Naive thymus-derived CD4-positive, alpha-beta T cell (primary cell): ENCODE results near the gene BLOC1S6. TPM values are rescaled to one million over a fixed set of nuclear protein-coding genes. Genes with fewer than 3 reads are reported as not detected.

Experiments
- ATAC-seq: fragments of 150-1000 bp; cut with Tn5 transposase; 2 replicates; pipeline ENCODE4 v1.10.0; 2021; ENCODE audit warnings: mild to moderate bottlenecking, moderate library complexity
- CTCF ChIA-PET: fragments of 350-600 bp; sonication (Branson Sonifier 250); formaldehyde crosslinking; loops from one replicate; lab custom pipeline; 2021; ENCODE audit warnings: antibody characterized with exemption; lab: Charles Lee
- POLR2A ChIA-PET: fragments of 350-600 bp; sonication (Branson Sonifier 250); formaldehyde crosslinking; loops from one replicate; lab custom pipeline; 2021; ENCODE audit warnings: antibody characterized with exemption, inconsistent platforms; lab: Charles Lee
- DNase-seq, 9 donors: peaks; one replicate each; pipeline versions ENCODE4 v3.0.0 to v3.0.0-alpha.2; 2020 to 2022; ENCODE audit warnings: mixed read lengths in 1 of 9
- H3K27ac ChIP-seq: one replicate; pipeline ENCODE4 v1.7.0; 2013; ENCODE audit warnings: mild to moderate bottlenecking, low read depth, low read length, moderate library complexity
- H3K27me3 ChIP-seq, 2 donors: one replicate each; pipeline ENCODE4 v1.7.0; 2013; ENCODE audit warnings: low read length in 2 of 2, mild to moderate bottlenecking in 2 of 2, moderate library complexity in 2 of 2; ENCODE audit not compliant: control insufficient read depth in 2 of 2, insufficient read depth in 2 of 2
- H3K36me3 ChIP-seq, 3 experiments: 1 replicate in 2 of 3; 2 replicates in 1 of 3; pipeline ENCODE4 v1.7.0; 2013; ENCODE audit warnings: low read length in 3 of 3, mild to moderate bottlenecking in 3 of 3, moderate library complexity in 1 of 3; ENCODE audit not compliant: insufficient read depth in 3 of 3, control insufficient read depth in 2 of 3
- H3K4me1 ChIP-seq, 2 donors: one replicate each; pipeline ENCODE4 v1.7.0; 2013; ENCODE audit warnings: low read length in 2 of 2, mild to moderate bottlenecking in 2 of 2, moderate library complexity in 1 of 2; ENCODE audit not compliant: control insufficient read depth in 2 of 2, insufficient read depth in 2 of 2
- H3K4me3 ChIP-seq: 2 replicates; pipeline ENCODE4 v1.7.0; 2013; ENCODE audit warnings: mild to moderate bottlenecking, low read length
- H3K9me3 ChIP-seq, 3 experiments: 1 replicate in 2 of 3; 2 replicates in 1 of 3; pipeline ENCODE4 v1.7.0; 2013; ENCODE audit warnings: low read length in 3 of 3; ENCODE audit not compliant: control insufficient read depth in 2 of 3
- H3K27ac Mint-ChIP-seq, 9 donors: one replicate each; pipeline ENCODE4 v1.8.0; 2020 to 2022; ENCODE audit warnings: mixed read lengths in 9 of 9, mild to moderate bottlenecking in 8 of 9, moderate library complexity in 5 of 9, inconsistent platforms in 2 of 9
- H3K27me3 Mint-ChIP-seq, 5 donors: one replicate each; pipeline ENCODE4 v1.8.0; 2021 to 2022; ENCODE audit warnings: mixed read lengths in 5 of 5, mild to moderate bottlenecking in 1 of 5
- H3K36me3 Mint-ChIP-seq, 5 donors: one replicate each; pipeline ENCODE4 v1.8.0; 2020 to 2022; ENCODE audit warnings: mixed read lengths in 5 of 5, mild to moderate bottlenecking in 3 of 5, inconsistent platforms in 1 of 5
- H3K4me1 Mint-ChIP-seq, 7 donors: one replicate each; pipeline ENCODE4 v1.8.0; 2020 to 2022; ENCODE audit warnings: mixed read lengths in 7 of 7, mild to moderate bottlenecking in 3 of 7, inconsistent platforms in 1 of 7
- H3K4me3 Mint-ChIP-seq, 10 donors: one replicate each; pipeline ENCODE4 v1.8.0; 2020 to 2022; ENCODE audit warnings: mild to moderate bottlenecking in 10 of 10, mixed read lengths in 10 of 10, moderate library complexity in 6 of 10, inconsistent platforms in 2 of 10
- H3K9me3 Mint-ChIP-seq, 11 donors: one replicate each; pipeline ENCODE4 v1.8.0; 2020 to 2022; ENCODE audit warnings: mixed read lengths in 11 of 11, mild to moderate bottlenecking in 4 of 11, inconsistent platforms in 1 of 11, moderate library complexity in 1 of 11
- intact Hi-C, 2 donors: fragments of 100-400 bp; cut with micrococcal nuclease; formaldehyde crosslinking; loops; one replicate each; pipeline ENCODE4 v1.15.1; 2023
- polyA plus RNA-seq, 2 donors: library from polyadenylated mRNA; unstranded; fragments of 300-500 nt; fragmentation: Illumina TruSeq; gene quantifications; one replicate each; pipeline ENCODE4 v1.2.3, GENCODE V29; 2021
- total RNA-seq, 6 experiments: library from RNA in 5 of 6; stranded (reverse) in 5 of 6; gene quantifications; 1 replicate in 5 of 6; 2 replicates in 1 of 6; pipeline ENCODE4 v1.2.3 and lab custom pipeline; 2021 to 2026

The BLOC1S6 gene
- total and polyA plus RNA-seq, 7 experiments from 2014 or later, result 34.4 to 63.9 (median 50.9) TPM

DNA sequence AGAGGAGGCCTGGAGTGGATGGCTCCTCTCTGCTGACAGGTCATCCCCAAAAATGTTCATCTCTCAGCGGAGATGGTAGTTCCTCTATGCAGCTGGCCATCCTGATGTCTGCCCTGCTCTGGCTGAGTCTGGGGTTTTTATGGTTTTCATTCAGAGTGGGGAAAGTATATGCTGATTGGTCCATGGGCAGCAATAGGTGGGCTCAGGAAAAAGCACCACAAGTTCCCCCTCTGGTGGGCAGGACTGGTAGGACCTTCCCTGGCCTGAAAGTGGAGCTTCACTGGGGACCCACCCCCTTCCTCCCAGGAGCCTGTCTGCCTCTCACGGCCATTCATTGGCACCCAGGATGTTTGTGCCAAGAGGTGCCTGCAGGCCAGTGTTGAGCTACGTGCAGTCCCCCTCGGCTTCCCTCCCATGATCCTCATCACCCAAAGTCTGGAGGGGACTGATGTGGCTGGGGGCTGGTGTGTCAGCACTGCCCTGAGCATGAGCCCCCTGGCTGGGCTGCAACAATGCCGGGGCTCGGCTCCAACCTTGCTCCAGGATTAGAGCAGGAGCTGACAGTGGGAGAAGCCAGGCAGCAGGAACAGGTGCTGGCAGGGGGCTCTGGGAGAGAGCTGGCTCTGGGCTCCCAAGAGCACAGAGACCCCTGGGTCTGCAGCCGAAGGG, 13.1 kb upstream of the BLOC1S6 start:
- Mint-ChIP-seq H3K27ac (no peak overlapping the region), H3K4me1 (no peaks in the 10 kb centered on the region), H3K27me3 (peaks cover 21 to 34% (median 31%) of the 10 kb centered on the region in 5 donors), H3K36me3 (no peaks in the 10 kb centered on the region), H3K4me3 (no peak overlapping the region), H3K9me3 (peaks cover 0 to 6% (median 0%) of the 10 kb centered on the region in 11 donors)
- ATAC-seq (peak; percentile 50), DNase-seq (no peak)
- no peaks in the 10 kb centered on the region for H3K4me1 ChIP-seq
- intact Hi-C loops, result no loop called here
- H3K27me3 ChIP-seq, result peaks cover 2 to 5% of the 10 kb centered on the region in 2 donors
- ChIA-PET CTCF (no interaction called here), POLR2A (no interaction called here)
- H3K27ac ChIP-seq, result no peak overlapping the region
- H3K4me3 ChIP-seq, result no peak overlapping the region
- H3K36me3 ChIP-seq, result no peaks in the 10 kb centered on the region
- H3K9me3 ChIP-seq, result no peaks in the 10 kb centered on the region

DNA sequence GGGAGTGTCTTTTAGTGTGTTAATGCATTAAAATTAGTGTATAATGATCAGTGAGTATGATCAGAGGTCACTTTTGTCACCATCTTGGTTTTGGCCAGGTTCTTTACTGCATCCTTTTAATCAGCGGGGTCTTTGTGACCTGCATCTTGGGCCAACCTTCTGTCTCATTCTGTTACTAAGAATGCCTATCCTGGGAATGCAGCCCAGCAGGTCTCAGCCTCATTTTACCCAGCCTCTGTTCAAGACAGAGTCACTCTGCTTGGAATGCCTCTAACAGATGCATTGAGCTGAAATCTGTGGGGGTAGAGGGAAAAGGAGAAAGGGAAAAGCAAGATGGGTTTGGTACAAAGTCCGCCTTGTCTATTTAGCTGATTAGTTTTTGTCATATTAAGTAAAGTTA, 5.3 kb upstream of the BLOC1S6 start:
- ChIA-PET POLR2A (interaction anchor here (0.6 kb wide), 1 partner anchor 83 kb away, joined by 3 read pairs; no protein-coding TSS in a partner anchor), CTCF (no interaction called here)
- Mint-ChIP-seq H3K27me3 (peaks cover 0 to 8% (median 0%) of the 10 kb centered on the region in 5 donors), H3K4me3 (no peak overlapping the region), H3K4me1 (peaks cover 9 to 23% (median 12%) of the 10 kb centered on the region in 7 donors), H3K36me3 (no peaks in the 10 kb centered on the region), H3K27ac (no peak overlapping the region), H3K9me3 (no peaks in the 10 kb centered on the region)
- ATAC-seq (no peak), DNase-seq (no peak)
- peaks cover 9 to 10% of the 10 kb centered on the region in 2 donors for H3K4me1 ChIP-seq
- no peaks in the 10 kb centered on the region for H3K36me3 ChIP-seq
- no peaks in the 10 kb centered on the region for H3K27me3 ChIP-seq
- intact Hi-C loops, result no loop called here
- H3K9me3 ChIP-seq, result no peaks in the 10 kb centered on the region
- H3K27ac ChIP-seq, result no peak overlapping the region
- H3K4me3 ChIP-seq, result no peak overlapping the region

DNA sequence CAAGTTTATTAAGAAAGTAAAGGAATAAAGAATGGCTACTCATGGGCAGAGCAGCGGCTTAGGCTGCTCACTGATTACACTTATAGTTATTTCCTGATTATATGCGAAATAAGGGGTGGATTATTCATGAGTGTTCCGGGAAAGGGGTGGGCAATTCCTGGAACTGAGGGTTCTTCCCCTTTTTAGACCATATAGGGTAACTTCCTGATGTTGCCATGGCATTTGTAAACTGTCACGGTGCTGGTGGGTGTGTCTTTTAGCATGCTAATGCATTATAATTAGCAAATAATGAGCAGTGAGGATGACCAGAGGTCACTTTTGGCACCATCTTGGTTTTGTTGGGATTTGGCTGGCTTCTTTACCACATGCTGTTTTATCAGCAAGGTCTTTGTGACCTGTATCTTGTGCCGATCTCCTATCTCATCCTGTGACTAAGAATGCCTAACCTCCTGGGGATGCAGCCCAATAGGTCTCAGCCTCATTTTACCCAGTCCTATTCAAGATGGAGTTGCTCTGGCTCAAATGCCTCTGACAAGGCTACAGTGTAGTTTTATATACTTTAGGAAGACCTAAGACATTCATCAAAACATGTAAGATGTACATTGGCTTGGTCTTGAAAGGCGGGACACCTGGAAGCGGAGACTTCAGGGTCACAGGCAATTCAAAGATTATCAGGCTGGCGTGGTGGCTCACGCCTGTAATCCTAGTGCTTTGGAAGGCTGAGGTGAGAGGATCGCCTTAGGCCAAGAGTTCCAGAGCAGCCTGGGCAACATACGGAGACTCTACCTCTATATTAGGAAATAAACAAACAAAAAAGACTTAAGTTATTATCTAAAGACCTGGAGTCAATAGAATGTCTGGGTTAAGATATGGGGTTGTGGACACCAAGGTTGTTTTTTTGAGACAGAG, 3.2 kb upstream of the BLOC1S6 start:
- Mint-ChIP-seq H3K4me1 (peaks cover 20 to 40% (median 28%) of the 10 kb centered on the region in 7 donors), H3K27ac (peak overlapping the region in 5 of 9 donors; percentile 22 to 69 (median 25)), H3K36me3 (no peaks in the 10 kb centered on the region), H3K9me3 (no peaks in the 10 kb centered on the region), H3K4me3 (peak overlapping the region in 1 of 10 donors; percentile 29), H3K27me3 (peaks cover 0 to 6% (median 0%) of the 10 kb centered on the region in 5 donors)
- no peaks in the 10 kb centered on the region for H3K27me3 ChIP-seq
- peaks cover 19 to 22% of the 10 kb centered on the region in 2 donors for H3K4me1 ChIP-seq
- H3K9me3 ChIP-seq, result no peaks in the 10 kb centered on the region
- CTCF ChIA-PET, result no interaction called here
- ATAC-seq (no peak), DNase-seq (no peak)
- H3K27ac ChIP-seq, result no peak overlapping the region
- peaks cover 0 to 3% (median 0%) of the 10 kb centered on the region in 3 experiments for H3K36me3 ChIP-seq
- H3K4me3 ChIP-seq, result no peak overlapping the region
- POLR2A ChIA-PET, result interaction anchor here (2.2 kb wide), 1 partner anchor 13 kb away, joined by 6 read pairs; no protein-coding TSS in a partner anchor
- intact Hi-C loops, result no loop called here

DNA sequence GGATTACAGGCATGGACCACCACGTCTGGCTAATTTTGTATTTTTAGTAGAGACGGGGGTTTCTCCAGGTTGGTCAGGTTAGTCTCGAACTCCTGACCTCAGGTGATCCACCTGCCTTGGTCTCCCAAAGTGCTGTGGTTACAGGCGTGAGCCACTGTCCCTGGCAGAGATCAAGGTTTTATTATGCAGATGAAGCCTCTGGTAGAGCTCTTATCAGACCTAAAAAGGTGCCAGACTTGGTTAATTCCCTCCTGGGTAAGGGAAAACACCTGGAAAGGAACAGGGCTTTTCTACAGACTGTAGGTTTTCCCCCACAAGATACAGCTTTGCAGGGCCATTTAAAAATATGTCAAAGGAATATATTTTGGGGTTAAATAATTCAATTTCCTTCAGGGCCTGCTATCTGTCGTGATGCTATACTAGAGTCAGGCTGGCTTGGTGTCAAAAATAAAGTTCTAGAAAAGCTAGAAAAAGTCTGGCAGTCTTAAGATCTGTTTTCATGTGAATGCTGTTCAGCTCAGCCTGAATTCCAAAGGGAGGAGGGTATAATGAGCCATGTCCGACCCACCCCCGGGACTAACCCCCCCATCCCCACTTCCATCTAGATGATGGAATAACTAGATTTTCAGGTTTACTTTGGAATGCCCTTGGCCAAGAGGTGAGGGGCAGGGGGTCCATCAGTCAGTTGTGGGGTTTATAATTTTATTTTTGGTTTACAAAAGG, 1.9 kb upstream of the BLOC1S6 start:
- Mint-ChIP-seq H3K27me3 (no peaks in the 10 kb centered on the region), H3K27ac (peak overlapping the region in 8 of 9 donors; percentile 100), H3K4me1 (peaks cover 25 to 47% (median 35%) of the 10 kb centered on the region in 7 donors), H3K36me3 (peaks cover 0 to 2% (median 0%) of the 10 kb centered on the region in 5 donors), H3K4me3 (peak overlapping the region in 7 of 10 donors; percentile 35 to 100 (median 96)), H3K9me3 (no peaks in the 10 kb centered on the region)
- H3K4me3 ChIP-seq, result no peak overlapping the region
- ChIA-PET CTCF (interaction anchor here (1.8 to 3.1 kb wide), 2 partner anchors 28 to 127 kb away, joined by 10 to 14 read pairs; no protein-coding TSS in a partner anchor), POLR2A (interaction anchor here (2.2 to 4.0 kb wide), 2 partner anchors 12 to 183 kb away, joined by 6 to 53 read pairs; a partner anchor contains a TSS)
- peak overlapping the region; percentile 97 for H3K27ac ChIP-seq
- peaks cover 0 to 3% (median 0%) of the 10 kb centered on the region in 3 experiments for H3K36me3 ChIP-seq
- intact Hi-C loops, result loop anchor here in 1 of 2 donors (5.0 kb wide), 2 partner anchors 122 to 1158 kb away; partner anchors contain the start of gene CTDSPL2
- ATAC-seq (no peak), DNase-seq (no peak)
- H3K4me1 ChIP-seq, result peaks cover 25 to 26% of the 10 kb centered on the region in 2 donors
- no peaks in the 10 kb centered on the region for H3K9me3 ChIP-seq
- H3K27me3 ChIP-seq, result no peaks in the 10 kb centered on the region

DNA sequence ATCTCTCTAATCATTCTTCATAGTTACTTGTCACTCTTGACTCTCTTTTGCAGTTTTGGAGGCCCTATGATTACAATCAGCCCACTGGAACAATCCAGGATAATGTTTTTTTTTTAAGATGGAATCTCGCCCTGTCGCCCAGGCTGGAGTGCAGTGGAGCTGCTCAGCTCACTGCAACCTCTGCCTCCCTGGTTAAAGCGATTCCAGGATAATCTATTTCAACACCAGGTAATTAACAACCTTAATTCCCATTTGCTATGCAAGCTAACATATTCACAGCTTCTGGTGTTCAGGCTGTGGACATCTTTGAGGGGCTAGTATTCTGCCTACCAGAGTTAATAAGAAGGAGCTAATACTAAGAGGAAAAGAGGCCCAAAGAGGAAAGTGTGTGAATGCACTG, 1.1 kb upstream of the BLOC1S6 start:
- Histone ChIP-seq H3K9me3 (no peaks in the 10 kb centered on the region), H3K4me1 (peaks cover 25 to 26% of the 10 kb centered on the region in 2 donors), H3K36me3 (peaks cover 0 to 3% (median 0%) of the 10 kb centered on the region in 3 experiments), H3K27ac (peak overlapping the region; percentile 97), H3K4me3 (peak overlapping the region; percentile 87), H3K27me3 (no peaks in the 10 kb centered on the region)
- Mint-ChIP-seq H3K36me3 (peaks cover 0 to 2% (median 0%) of the 10 kb centered on the region in 5 donors), H3K4me1 (peaks cover 25 to 47% (median 35%) of the 10 kb centered on the region in 7 donors), H3K9me3 (no peaks in the 10 kb centered on the region), H3K4me3 (peak overlapping the region; percentile 96 to 100 (median 98)), H3K27me3 (no peaks in the 10 kb centered on the region), H3K27ac (peak overlapping the region; percentile 100)
- ChIA-PET POLR2A (interaction anchor here (0.6 to 4.0 kb wide), 10 partner anchors 11 to 385 kb away, joined by 3 to 53 read pairs (median 6); a partner anchor contains a TSS), CTCF (interaction anchor here (0.6 to 3.1 kb wide), 8 partner anchors 9 to 186 kb away, joined by 3 to 14 read pairs (median 5); a partner anchor contains a TSS)
- DNase-seq (no peak), ATAC-seq (no peak)
- intact Hi-C loops, result loop anchor here (1.0 to 5.0 kb wide), 4 partner anchors 121 to 1297 kb away; partner anchors contain the start of genes CTDSPL2 (in 1 of the 2) and GOLM2 (in 1 of the 2)
